A673 (cell line): ENCODE measurements around the gene OR52K1. TPM values are rescaled to one million over a fixed set of nuclear protein-coding genes. Genes with fewer than 3 reads are reported as not detected.

Source experiments
- BruUV-seq: library from RNA; stranded (reverse); fragments of 400-500 nt; replicated peaks from 2 replicates; lab custom pipeline; 2021; lab: Mats Ljungman, UMichigan
- CTCF ChIA-PET: fragments of 300-600 bp; sonication (Branson Sonifier 250); formaldehyde crosslinking; loops from one replicate; lab custom pipeline; 2022; ENCODE audit warnings: antibody characterized with exemption; lab: Charles Lee
- POLR2A ChIA-PET: fragments of 300-600 bp; sonication (Branson Sonifier 250); formaldehyde crosslinking; loops from one replicate; lab custom pipeline; 2022; ENCODE audit warnings: antibody characterized with exemption; ENCODE audit not compliant: low non-redundant PET; lab: Charles Lee
- DNase-seq: peaks from one replicate; pipeline ENCODE4 v3.0.0-alpha.2; 2015; ENCODE audit warnings: low spot score
- H3K27ac ChIP-seq: fragments of 200-600 bp; sonication (generic); 2 replicates; pipeline ENCODE4 v1.5.1; 2016; ENCODE audit warnings: mixed run types, low read depth, mild to moderate bottlenecking, mixed read lengths, antibody characterized with exemption, low read length; ENCODE audit not compliant: poor library complexity, severe bottlenecking
- H3K27me3 ChIP-seq: fragments of 200-600 bp; sonication (generic); replicated peaks from 2 replicates; pipeline ENCODE4 v1.6.1; 2017; ENCODE audit warnings: mixed run types, low read depth, mild to moderate bottlenecking, mixed read lengths, antibody characterized with exemption, low read length; ENCODE audit not compliant: insufficient read depth, poor library complexity
- H3K36me3 ChIP-seq: fragments of 200-600 bp; sonication (generic); 2 replicates; pipeline ENCODE4 v1.6.1; 2016; ENCODE audit warnings: mixed run types, mild to moderate bottlenecking, mixed read lengths, antibody characterized with exemption, low read length; ENCODE audit not compliant: insufficient read depth, poor library complexity, severe bottlenecking
- H3K4me1 ChIP-seq: fragments of 200-600 bp; sonication (generic); 2 replicates; pipeline ENCODE4 v1.6.1; 2017; ENCODE audit warnings: mixed run types, mild to moderate bottlenecking, mixed read lengths, antibody characterized with exemption, low read length; ENCODE audit not compliant: insufficient read depth, poor library complexity, severe bottlenecking
- H3K4me3 ChIP-seq: fragments of 200-600 bp; sonication (generic); 2 replicates; pipeline ENCODE4 v1.5.1; 2016; ENCODE audit warnings: low read depth, mixed run types, mild to moderate bottlenecking, mixed read lengths, low read length; ENCODE audit not compliant: poor library complexity, severe bottlenecking
- H3K9me3 ChIP-seq: fragments of 200-600 bp; sonication (generic); 2 replicates; pipeline ENCODE4 v1.6.1; 2016; ENCODE audit warnings: mixed run types, low read depth, mild to moderate bottlenecking, mixed read lengths, antibody characterized with exemption, low read length; ENCODE audit not compliant: poor library complexity, severe bottlenecking
- EZH2 ChIP-seq: fragments of 200-600 bp; sonication (generic); IDR thresholded peaks from 2 replicates; pipeline ENCODE4 v1.6.1; 2017; ENCODE audit warnings: borderline replicate concordance, low read depth, mild to moderate bottlenecking, mixed read lengths, antibody characterized with exemption, low read length; ENCODE audit not compliant: poor library complexity, severe bottlenecking
- intact Hi-C: fragments of 100-400 bp; cut with micrococcal nuclease; formaldehyde crosslinking; loops from one replicate; pipeline ENCODE4 v1.10.0; 2022; ENCODE audit not compliant: unreplicated experiment
- total RNA-seq: library from RNA; stranded (reverse); gene quantifications from 2 replicates; pipeline ENCODE4 v1.2.3, GENCODE V29; 2021
- TF ChIP-seq, protein P1 (sequence below): fragments of 300-800, 200-600 bp; sonication (generic); conservative IDR thresholded peaks from 2 replicates; pipeline ENCODE4 v1.5.1; 2017; ENCODE audit warnings: low read depth, mild to moderate bottlenecking, antibody characterized with exemption, low read length, moderate library complexity, mixed read lengths

OR52K1 gene
- total RNA-seq, 1 experiment from 2014 or later, result not detected

DNA sequence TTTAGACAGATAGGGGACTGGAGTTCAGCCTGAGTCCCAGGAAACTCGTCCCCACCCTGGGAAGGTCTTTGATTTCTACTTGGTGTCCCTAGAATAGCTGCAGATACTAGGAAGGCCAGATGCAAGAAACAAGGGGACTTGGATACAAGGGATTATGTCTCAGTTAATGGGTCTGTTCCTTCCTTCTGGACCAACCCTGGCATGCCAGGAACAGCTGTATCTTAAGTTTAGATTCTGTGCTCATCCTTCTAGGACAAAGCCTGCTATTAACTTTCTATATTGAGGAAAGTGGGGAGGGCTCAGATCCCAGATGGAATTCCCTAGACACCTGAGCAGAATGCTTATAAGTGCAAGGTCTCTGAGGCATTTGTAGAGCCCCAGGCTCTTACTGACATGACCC lies 58.6 kb downstream of the OR52K1 start:
- no peaks in the 10 kb centered on the region for H3K4me1 ChIP-seq
- TF ChIP-seq EZH2, result no peak
- TF ChIP-seq, protein P1, sequence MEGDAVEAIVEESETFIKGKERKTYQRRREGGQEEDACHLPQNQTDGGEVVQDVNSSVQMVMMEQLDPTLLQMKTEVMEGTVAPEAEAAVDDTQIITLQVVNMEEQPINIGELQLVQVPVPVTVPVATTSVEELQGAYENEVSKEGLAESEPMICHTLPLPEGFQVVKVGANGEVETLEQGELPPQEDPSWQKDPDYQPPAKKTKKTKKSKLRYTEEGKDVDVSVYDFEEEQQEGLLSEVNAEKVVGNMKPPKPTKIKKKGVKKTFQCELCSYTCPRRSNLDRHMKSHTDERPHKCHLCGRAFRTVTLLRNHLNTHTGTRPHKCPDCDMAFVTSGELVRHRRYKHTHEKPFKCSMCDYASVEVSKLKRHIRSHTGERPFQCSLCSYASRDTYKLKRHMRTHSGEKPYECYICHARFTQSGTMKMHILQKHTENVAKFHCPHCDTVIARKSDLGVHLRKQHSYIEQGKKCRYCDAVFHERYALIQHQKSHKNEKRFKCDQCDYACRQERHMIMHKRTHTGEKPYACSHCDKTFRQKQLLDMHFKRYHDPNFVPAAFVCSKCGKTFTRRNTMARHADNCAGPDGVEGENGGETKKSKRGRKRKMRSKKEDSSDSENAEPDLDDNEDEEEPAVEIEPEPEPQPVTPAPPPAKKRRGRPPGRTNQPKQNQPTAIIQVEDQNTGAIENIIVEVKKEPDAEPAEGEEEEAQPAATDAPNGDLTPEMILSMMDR, result no peak
- intact Hi-C loops, result no loop called here
- no peaks in the 10 kb centered on the region for H3K9me3 ChIP-seq
- BruUV-seq, result no TSS peak
- peaks cover 8% of the 10 kb centered on the region for H3K27me3 ChIP-seq
- POLR2A ChIA-PET, result no interaction called here
- CTCF ChIA-PET, result interaction anchor here (1.3 to 1.9 kb wide), 2 partner anchors 353 to 354 kb away, joined by 4 to 7 read pairs; no protein-coding TSS in a partner anchor
- no peak for DNase-seq
- no peak overlapping the region for H3K4me3 ChIP-seq
- H3K27ac ChIP-seq, result no peak overlapping the region
- no peaks in the 10 kb centered on the region for H3K36me3 ChIP-seq

Other genes starting within 250 kb of the OR52K1 start
- gene OR52B4, start 114.3 kb upstream of the OR52K1 start, total RNA-seq, result not detected in 2 replicates
- gene TRIM21, start 88.9 kb upstream of the OR52K1 start, total RNA-seq, result 5.0 and 5.5 TPM in 2 replicates
- not detected in 2 replicates for gene OR52K2, start 33.4 kb upstream of the OR52K1 start, total RNA-seq
- not detected in 2 replicates for gene OR52M1, start 62.5 kb downstream of the OR52K1 start, total RNA-seq
- gene OR52I2, start 99.1 kb downstream of the OR52K1 start, total RNA-seq, result not detected in 2 replicates
- gene OR52I1, start 111.4 kb downstream of the OR52K1 start, total RNA-seq, result not detected in 2 replicates
- 5.7 and 7.1 TPM in 2 replicates for gene TRIM68, start 125.6 kb downstream of the OR52K1 start, total RNA-seq
- not detected in 2 replicates for gene OR51D1, start 154.8 kb downstream of the OR52K1 start, total RNA-seq
- not detected in 2 replicates for gene OR51E1, start 161.3 kb downstream of the OR52K1 start, total RNA-seq
- gene OR51E2, start 215.2 kb downstream of the OR52K1 start, total RNA-seq, result not detected in 2 replicates
- gene MMP26, start 222.1 kb downstream of the OR52K1 start, total RNA-seq, result not detected in 2 replicates